ENCODE measurements around the gene HNF4A.

HNF4A gene

DNA sequence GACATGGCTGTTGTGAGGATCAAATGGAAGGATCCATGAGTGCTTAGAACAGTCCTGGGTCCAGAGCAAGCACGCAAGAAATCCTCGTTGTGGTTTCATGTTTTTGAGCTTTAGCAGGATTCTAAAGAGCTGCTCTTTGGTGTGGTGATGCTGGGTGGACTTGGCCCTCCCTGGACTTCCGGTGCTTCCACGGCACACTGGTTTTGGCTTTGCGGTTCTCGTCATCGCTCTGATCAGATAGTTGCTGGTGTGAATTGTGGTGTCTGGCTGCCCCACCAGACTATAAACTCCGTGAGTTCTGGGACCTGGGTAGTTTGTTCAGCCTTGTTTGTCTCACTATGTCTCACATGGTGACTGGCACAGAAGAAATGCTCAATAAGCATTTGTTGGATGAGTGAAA is 3.3 kb downstream of the HNF4A start:
- no peaks in the 10 kb centered on the region for H3K36me3 Mint-ChIP-seq (ENCODE audit: low read depth)
- peaks cover 10% of the 10 kb centered on the region for H3K4me1 Mint-ChIP-seq
- H3K9me3 Mint-ChIP-seq = no peaks in the 10 kb centered on the region
- H3K4me3 Mint-ChIP-seq = no peak overlapping the region
- H3K27me3 Mint-ChIP-seq (ENCODE audit: low read depth) = peaks cover 9% of the 10 kb centered on the region
- H3K27ac Mint-ChIP-seq = no peak overlapping the region
- TF ChIP-seq, protein P1, sequence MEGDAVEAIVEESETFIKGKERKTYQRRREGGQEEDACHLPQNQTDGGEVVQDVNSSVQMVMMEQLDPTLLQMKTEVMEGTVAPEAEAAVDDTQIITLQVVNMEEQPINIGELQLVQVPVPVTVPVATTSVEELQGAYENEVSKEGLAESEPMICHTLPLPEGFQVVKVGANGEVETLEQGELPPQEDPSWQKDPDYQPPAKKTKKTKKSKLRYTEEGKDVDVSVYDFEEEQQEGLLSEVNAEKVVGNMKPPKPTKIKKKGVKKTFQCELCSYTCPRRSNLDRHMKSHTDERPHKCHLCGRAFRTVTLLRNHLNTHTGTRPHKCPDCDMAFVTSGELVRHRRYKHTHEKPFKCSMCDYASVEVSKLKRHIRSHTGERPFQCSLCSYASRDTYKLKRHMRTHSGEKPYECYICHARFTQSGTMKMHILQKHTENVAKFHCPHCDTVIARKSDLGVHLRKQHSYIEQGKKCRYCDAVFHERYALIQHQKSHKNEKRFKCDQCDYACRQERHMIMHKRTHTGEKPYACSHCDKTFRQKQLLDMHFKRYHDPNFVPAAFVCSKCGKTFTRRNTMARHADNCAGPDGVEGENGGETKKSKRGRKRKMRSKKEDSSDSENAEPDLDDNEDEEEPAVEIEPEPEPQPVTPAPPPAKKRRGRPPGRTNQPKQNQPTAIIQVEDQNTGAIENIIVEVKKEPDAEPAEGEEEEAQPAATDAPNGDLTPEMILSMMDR (IDR thresholded peaks at IDR 0.05; ENCODE audit: unreplicated experiment in 3 of 3) = no peak

DNA sequence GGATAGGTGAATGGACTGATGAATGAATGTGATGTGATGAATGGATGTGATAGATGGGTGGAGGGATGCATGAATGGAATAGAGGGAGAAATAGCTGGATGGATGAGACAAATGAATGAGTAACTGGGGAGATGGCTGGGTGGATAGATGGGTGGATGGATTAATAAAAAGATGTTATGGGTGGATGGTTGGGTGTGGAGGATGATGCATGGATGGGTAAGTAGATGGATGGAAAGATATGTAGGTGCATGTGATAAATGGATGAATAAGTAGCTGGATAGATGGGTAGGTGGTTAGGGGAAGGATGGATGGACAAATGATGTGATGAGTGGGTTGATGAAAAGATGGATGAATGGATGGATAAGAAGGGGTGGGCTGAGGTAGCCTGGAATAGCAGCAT is 4.7 kb downstream of the HNF4A start:
- Mint-ChIP-seq H3K4me3 (no peak overlapping the region), H3K27ac (no peak overlapping the region), H3K27me3 (ENCODE audit: low read depth) (peaks cover 9% of the 10 kb centered on the region), H3K4me1 (peaks cover 10% of the 10 kb centered on the region), H3K36me3 (ENCODE audit: low read depth) (no peaks in the 10 kb centered on the region), H3K9me3 (no peaks in the 10 kb centered on the region)
- TF ChIP-seq, protein P1 (IDR thresholded peaks at IDR 0.05; ENCODE audit: unreplicated experiment in 3 of 3) = no peak

DNA sequence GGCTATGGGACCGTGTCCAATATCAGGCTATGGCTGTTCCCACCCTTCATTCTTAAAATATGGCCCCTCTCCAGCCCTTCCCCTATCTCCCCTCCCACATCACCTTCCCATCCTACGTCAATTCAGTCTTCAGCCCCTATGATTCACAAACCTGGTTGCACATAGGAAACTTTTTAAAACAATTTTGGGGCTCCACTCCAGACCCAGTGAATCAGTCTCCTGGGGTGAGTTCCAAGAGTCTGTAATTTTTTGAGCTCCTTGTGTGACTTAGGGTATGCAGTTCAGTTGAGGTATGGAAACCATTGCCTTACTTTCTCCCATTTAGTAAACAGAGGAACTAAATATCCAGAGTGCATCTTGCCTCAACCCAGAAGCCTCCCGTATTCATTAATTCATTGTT is 5.5 kb downstream of the HNF4A start:
- no peaks in the 10 kb centered on the region for H3K36me3 Mint-ChIP-seq (ENCODE audit: low read depth)
- H3K27ac Mint-ChIP-seq = no peak overlapping the region
- H3K27me3 Mint-ChIP-seq (ENCODE audit: low read depth) = peaks cover 9% of the 10 kb centered on the region
- TF ChIP-seq, protein P1 (IDR thresholded peaks at IDR 0.05; ENCODE audit: unreplicated experiment in 3 of 3) = no peak
- H3K4me3 Mint-ChIP-seq = no peak overlapping the region
- H3K4me1 Mint-ChIP-seq = peaks cover 10% of the 10 kb centered on the region
- no peaks in the 10 kb centered on the region for H3K9me3 Mint-ChIP-seq

DNA sequence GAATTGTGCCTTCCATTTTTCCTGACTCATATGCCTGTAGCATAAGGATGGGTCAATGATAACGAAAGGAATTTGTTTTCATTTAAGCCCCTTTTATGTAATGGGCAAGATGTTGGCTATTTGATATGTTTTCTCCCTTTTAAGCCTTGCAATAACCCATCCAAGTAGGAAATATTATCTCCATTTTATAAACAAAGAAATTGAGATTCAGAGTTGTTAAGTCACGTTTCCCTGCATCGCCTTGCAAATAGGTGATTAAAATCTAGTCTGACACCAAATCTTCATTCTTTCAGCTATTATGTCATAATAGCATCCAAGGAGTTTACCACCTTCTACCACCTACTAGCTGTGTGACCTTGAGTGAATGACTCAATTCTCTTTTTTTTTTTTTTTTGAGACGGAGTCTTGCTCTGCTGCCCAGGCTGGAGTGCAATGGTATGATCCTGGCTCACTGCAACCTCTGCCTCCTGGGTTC is 7.0 kb downstream of the HNF4A start:
- H3K27ac Mint-ChIP-seq = no peak overlapping the region
- H3K9me3 Mint-ChIP-seq = no peaks in the 10 kb centered on the region
- peaks cover 2% of the 10 kb centered on the region for H3K4me1 Mint-ChIP-seq
- TF ChIP-seq, protein P1 (IDR thresholded peaks at IDR 0.05; ENCODE audit: unreplicated experiment in 3 of 3) = no peak
- H3K4me3 Mint-ChIP-seq = no peak overlapping the region
- no peaks in the 10 kb centered on the region for H3K36me3 Mint-ChIP-seq (ENCODE audit: low read depth)
- H3K27me3 Mint-ChIP-seq (ENCODE audit: low read depth) = peaks cover 9% of the 10 kb centered on the region

DNA sequence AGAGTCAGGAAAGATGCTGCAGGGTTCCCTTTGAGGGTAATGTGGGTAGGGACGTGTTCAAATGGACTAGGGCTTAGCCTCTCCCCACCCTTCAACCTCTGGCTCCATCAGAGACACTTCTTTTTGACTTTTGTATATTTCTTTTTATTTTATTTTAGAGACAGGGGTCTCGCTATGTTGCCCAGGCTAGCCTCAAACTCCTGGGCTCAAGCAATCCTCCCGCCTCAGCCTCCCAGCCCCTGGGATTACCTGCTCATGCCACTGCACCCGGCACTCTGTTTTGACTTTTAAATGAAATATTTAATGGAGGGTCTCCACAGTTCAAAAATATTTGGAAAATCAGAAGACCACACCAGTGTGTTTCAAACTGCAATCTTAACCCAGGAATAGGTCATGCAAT is 8.6 kb downstream of the HNF4A start:
- H3K27me3 Mint-ChIP-seq (ENCODE audit: low read depth) = peaks cover 9% of the 10 kb centered on the region
- no peaks in the 10 kb centered on the region for H3K4me1 Mint-ChIP-seq
- no peak overlapping the region for H3K4me3 Mint-ChIP-seq
- H3K9me3 Mint-ChIP-seq = no peaks in the 10 kb centered on the region
- TF ChIP-seq, protein P1 (IDR thresholded peaks at IDR 0.05; ENCODE audit: unreplicated experiment in 3 of 3) = no peak
- H3K36me3 Mint-ChIP-seq (ENCODE audit: low read depth) = no peaks in the 10 kb centered on the region
- H3K27ac Mint-ChIP-seq = no peak overlapping the region

DNA sequence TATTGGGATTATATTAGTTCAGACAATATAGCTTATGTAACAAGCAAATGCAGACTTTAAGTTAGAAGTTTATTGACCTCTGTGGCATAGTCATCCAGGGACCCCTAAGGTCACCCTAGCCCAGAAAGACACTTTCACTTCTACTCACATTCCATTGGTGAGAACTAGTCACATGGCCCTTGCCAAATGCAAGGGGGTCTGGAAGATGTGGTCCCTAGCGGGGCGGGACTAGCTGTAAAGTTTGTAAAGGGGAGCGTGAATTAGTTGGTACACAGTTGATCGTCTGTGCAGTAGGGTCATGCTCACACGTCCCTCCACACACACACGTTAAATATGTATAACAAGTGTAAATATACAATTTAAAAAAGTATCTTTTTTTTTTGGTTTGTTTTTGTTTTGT is 9.3 kb downstream of the HNF4A start:
- H3K4me3 Mint-ChIP-seq = no peak overlapping the region

More for the DNA sequence above, 9.3 kb downstream of the HNF4A start:
- TF ChIP-seq, protein P1 (IDR thresholded peaks at IDR 0.05; ENCODE audit: unreplicated experiment in 3 of 3) = no peak
- Mint-ChIP-seq H3K27me3 (ENCODE audit: low read depth) (peaks cover 9% of the 10 kb centered on the region), H3K4me1 (no peaks in the 10 kb centered on the region), H3K9me3 (no peaks in the 10 kb centered on the region), H3K36me3 (ENCODE audit: low read depth) (no peaks in the 10 kb centered on the region), H3K27ac (no peak overlapping the region)
